GM06990 (cell line): Measurements from ENCODE around the gene TRMT44.

ENCODE experiments used
- DNase-seq: peaks from one replicate; pipeline ENCODE4 v3.0.0-alpha.2; 2011; ENCODE audit not compliant: insufficient read length; ENCODE audit errors: extremely low read depth
- H3K27me3 ChIP-seq: replicated peaks from 2 replicates; pipeline ENCODE4 v1.6.0; 2011; ENCODE audit warnings: low read length; ENCODE audit not compliant: control insufficient read depth, insufficient read depth
- H3K36me3 ChIP-seq: 2 replicates; pipeline ENCODE4 v1.5.1; 2011; ENCODE audit warnings: low read length; ENCODE audit not compliant: control insufficient read depth, insufficient read depth
- H3K4me3 ChIP-seq: replicated peaks from 2 replicates; pipeline ENCODE4 v1.5.1; 2011; ENCODE audit warnings: low read depth, mild to moderate bottlenecking, control low read depth, low read length
- TF ChIP-seq, protein P1 (sequence below): IDR thresholded peaks from 2 replicates; pipeline ENCODE4 v1.5.1; 2011; ENCODE audit warnings: low read length, control low read depth, mild to moderate bottlenecking, inconsistent platforms; ENCODE audit not compliant: insufficient read depth, poor library complexity, severe bottlenecking

TRMT44 gene

DNA sequence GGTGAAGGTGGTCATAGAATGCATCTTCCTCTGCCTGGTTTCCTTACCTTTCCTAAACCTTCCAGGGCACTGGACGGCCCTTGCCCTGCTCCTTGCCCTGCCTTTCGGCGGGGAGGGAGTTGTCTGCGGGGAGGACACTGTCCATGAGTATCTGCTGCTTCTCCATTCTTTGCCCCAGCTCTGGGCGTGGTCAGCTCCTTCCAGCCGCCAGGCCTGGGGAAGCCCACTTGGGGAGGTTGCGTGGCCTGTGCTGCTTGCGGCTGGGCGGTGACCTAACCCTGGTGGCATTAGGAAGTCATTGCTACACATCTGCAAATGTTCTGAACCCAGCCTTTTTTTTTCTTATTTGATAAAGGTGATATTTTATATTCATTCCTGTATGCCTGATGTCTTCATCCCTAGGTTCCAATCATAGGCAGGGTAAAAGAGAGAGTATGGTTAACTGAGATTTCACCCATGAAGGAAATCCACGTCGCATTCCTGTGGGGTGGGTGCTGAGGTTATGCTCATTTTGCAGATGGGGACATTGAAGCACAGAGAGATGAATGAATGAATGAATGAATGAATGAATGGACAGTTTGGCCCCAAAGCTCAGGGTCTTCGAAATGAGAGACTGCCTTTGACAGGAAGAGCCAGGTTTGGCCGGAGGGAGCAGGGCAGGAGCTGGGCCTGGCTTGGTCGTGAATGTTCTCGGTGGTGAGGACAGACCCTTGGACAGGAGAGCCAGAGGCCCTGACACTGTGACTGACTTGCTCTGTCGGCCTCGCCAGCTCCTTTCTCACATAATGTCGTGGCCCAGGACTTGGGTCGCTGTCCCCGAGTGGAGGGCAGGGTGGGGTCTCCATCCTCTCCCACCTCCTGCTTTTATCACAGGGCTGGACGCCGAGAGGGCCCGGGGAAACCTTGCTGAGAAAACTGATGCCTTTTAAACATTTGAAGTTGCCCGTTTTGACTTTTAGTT is 81.9 kb downstream of the TRMT44 start:
- Histone ChIP-seq H3K27me3 (no peaks in the 10 kb centered on the region; the same call in 1 of the 2 replicates), H3K36me3 (no peaks in the 10 kb centered on the region), H3K4me3 (no peak overlapping the region)
- DNase-seq, result no peak
- TF ChIP-seq, protein P1, sequence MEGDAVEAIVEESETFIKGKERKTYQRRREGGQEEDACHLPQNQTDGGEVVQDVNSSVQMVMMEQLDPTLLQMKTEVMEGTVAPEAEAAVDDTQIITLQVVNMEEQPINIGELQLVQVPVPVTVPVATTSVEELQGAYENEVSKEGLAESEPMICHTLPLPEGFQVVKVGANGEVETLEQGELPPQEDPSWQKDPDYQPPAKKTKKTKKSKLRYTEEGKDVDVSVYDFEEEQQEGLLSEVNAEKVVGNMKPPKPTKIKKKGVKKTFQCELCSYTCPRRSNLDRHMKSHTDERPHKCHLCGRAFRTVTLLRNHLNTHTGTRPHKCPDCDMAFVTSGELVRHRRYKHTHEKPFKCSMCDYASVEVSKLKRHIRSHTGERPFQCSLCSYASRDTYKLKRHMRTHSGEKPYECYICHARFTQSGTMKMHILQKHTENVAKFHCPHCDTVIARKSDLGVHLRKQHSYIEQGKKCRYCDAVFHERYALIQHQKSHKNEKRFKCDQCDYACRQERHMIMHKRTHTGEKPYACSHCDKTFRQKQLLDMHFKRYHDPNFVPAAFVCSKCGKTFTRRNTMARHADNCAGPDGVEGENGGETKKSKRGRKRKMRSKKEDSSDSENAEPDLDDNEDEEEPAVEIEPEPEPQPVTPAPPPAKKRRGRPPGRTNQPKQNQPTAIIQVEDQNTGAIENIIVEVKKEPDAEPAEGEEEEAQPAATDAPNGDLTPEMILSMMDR, result no peak

DNA sequence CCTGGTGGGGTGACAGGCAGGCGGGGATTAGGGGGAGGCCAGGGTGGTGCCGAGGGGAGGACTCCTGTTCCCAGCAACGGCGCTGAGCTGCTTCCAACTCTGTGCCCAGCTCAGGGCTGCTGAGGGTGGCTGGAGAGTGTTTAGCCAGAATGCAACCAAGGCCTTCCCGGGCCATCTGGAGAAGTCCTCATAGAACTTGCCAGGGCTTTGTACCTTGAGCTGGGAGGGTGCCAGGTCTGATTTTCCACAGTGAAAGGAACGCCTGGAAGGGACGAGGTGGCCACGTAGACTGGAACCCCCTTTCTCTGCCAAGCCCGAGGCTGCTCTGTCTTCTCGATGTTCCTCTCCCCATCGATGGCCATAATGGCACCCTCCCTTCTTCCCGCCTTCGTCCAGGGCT is 82.6 kb downstream of the TRMT44 start:
- DNase-seq, result no peak
- TF ChIP-seq, protein P1, result no peak
- H3K4me3 ChIP-seq, result no peak overlapping the region
- H3K27me3 ChIP-seq, result no peaks in the 10 kb centered on the region; the same call in 1 of the 2 replicates
- H3K36me3 ChIP-seq, result no peaks in the 10 kb centered on the region

DNA sequence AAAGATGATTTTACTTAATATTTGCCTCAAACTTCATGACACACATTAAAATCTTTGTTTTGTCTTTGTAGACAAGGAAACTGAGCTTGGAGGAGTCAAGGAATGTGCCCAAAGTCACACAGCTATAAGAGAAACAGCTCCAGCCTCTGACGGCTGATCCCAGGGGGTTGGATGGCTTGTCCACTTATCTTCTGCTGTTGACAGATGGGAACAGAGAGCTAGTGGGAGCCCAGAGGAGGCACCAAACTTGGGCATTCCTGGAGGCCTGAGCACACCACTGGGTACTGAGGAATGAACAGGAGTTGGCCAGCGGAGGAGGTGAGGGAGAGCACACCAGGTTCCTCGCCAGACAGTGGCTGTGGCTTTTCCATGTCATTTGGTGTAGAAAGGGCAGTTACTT is 83.2 kb downstream of the TRMT44 start:
- no peaks in the 10 kb centered on the region for H3K36me3 ChIP-seq
- H3K4me3 ChIP-seq, result no peak overlapping the region
- DNase-seq, result no peak
- H3K27me3 ChIP-seq, result no peaks in the 10 kb centered on the region; the same call in 1 of the 2 replicates
- TF ChIP-seq, protein P1, result no peak

DNA sequence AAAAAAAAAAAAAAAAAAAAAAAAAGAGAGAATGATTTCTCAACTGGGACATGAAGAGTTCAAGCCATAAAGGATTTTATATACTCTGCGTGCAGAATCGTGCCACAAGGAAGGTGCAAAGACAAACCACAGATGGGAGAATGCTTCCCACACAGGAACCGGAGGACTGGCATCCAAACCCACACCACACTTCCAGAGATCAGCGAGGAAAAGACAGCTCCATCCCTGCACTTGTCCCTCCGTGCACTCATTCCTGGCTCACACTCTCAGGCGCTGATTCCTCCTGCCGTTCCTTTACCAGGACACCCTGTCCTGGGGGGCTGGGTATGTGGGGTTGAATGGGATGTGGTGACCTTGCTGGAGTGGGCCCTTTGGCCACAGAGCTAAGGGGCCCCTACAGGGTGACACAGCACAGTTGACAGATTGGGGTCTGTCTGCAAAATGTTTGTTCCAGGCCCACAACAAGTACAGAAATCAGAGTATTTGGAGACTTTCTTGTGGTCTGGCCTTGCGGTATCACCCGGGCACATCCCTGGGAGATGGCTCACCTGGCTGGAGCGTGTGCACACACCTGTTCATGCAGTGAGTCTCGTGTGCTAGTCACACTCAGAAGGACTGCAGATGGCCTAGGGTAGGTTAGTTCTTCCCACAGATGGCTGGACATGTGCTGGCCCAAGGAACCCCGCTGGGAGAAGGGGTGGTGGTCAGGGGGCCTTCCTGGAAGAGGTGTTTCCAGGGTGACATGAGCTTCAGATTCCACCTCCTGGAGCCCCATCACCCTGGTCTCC is 84.2 kb downstream of the TRMT44 start:
- TF ChIP-seq, protein P1, result no peak
- Histone ChIP-seq H3K27me3 (no peaks in the 10 kb centered on the region), H3K4me3 (no peak overlapping the region), H3K36me3 (no peaks in the 10 kb centered on the region)
- no peak for DNase-seq

DNA sequence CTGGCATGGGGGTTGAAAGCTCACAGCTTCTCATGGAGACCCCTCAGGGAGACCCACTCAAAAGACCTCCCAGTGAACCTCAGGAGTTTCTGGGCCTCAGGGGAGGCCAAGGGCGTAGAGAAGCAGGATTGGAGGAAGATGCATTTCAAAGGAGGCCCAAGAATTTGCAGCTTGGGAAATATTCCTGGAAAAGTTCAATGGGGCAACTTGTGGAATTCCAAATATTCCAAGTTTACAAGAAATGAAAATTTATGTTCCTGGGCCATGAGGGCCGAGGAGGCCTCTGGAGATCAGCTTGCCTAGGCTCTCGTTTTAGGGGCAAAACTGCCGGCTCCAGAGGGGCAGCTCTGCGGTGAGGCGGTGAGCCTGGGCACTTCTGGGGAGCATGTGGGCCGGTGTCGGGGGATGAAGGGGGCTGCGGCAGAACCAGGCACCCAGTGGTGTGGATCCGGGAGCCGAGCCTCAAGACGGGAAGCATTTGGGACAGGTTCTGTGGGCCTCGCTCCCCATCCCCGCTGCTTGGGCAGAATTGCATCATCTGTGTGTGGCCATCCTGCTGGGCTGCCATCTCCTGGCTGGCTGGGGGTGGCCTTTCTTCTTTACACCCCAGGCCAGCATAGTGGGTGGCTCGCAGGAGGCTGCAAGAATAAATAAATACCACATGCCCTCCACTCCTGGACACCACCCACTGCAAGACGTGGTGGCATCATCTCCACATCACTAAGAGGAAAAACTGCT is 85.0 kb downstream of the TRMT44 start:
- Histone ChIP-seq H3K27me3 (no peaks in the 10 kb centered on the region), H3K4me3 (no peak overlapping the region), H3K36me3 (no peaks in the 10 kb centered on the region)
- no peak for DNase-seq
- TF ChIP-seq, protein P1, result no peak
